ENCODE data around the gene TNFRSF25. TPM values are rescaled to one million over a fixed set of nuclear protein-coding genes. Genes with fewer than 3 reads are reported as not detected.
"Not testable (repeated sequence)": the region's sequence is repeated elsewhere in the genome, so short reads cannot be mapped to it uniquely, and the experiment has no call there.

Gene TNFRSF25
- total and polyA plus RNA-seq, 2 of the 8 experiments (the other 6 are each of a cell fraction or from before 2014, with no cell fraction given) = 10.7 to 19.5 TPM

- H3K23ac ChIP-seq (ENCODE audit: insufficient read length); H3K9ac ChIP-seq (replicated peaks in 1 of 4; ENCODE audit: extremely low read depth in 1 of 4, low read depth in 3 of 4, low read length in 3 of 4); H3K79me2 ChIP-seq (ENCODE audit: control insufficient read depth in 1 of 2, insufficient read depth in 2 of 2, low read length in 2 of 2); H3K4me2 ChIP-seq (ENCODE audit: insufficient read depth in 1 of 2, low read depth in 2 of 2, low read length in 2 of 2); H3K4me3 ChIP-seq (ENCODE audit: extremely low read depth in 1 of 4, insufficient read depth in 2 of 4, low read depth in 3 of 4, low read length in 4 of 4); H4K91ac ChIP-seq (replicated peaks; ENCODE audit: insufficient read length, low read length); H2BK5ac ChIP-seq (ENCODE audit: low read depth, low read length); H3K18ac ChIP-seq (ENCODE audit: extremely low read depth, low read length); H4K8ac ChIP-seq (ENCODE audit: extremely low read depth, insufficient read depth, low read length); DNase-seq (ENCODE audit: low read depth in 1 of 2, low spot score in 2 of 2); H4K5ac ChIP-seq (ENCODE audit: insufficient read length, low read depth, low read length); H2BK12ac ChIP-seq (ENCODE audit: low read depth, low read length); H3K14ac ChIP-seq (ENCODE audit: insufficient read length); H3K9me3 ChIP-seq (ENCODE audit: insufficient read depth in 2 of 2, low read depth in 1 of 2, low read length in 1 of 2); H3K27ac ChIP-seq (ENCODE audit: low read depth, low read length); H3K79me1 ChIP-seq (ENCODE audit: low read depth, low read length); FAIRE-seq; H4K20me1 ChIP-seq (replicated peaks in 1 of 2; ENCODE audit: control insufficient read depth in 1 of 2, insufficient read depth in 2 of 2, low read length in 2 of 2); H3K23me2 ChIP-seq (ENCODE audit: low read depth, low read length); H2AFZ ChIP-seq (ENCODE audit: low read length); H2AK5ac ChIP-seq (ENCODE audit: low read depth, low read length); H3K56ac ChIP-seq (replicated peaks; ENCODE audit: insufficient read length, low read depth, low read length); H3K36me3 ChIP-seq (ENCODE audit: control insufficient read depth in 2 of 4, insufficient read depth in 4 of 4, low read length in 3 of 4); H2BK20ac ChIP-seq (ENCODE audit: low read length); H2BK15ac ChIP-seq (ENCODE audit: low read length); H3K4ac ChIP-seq (replicated peaks; ENCODE audit: insufficient read length, low read depth, low read length); H2BK120ac ChIP-seq (replicated peaks; ENCODE audit: low read depth, low read length): not testable (repeated sequence)
- POLR2A ChIA-PET (ENCODE audit: partially characterized antibody) = interaction anchor here (0.6 to 4.4 kb wide), 7 partner anchors 11 to 197 kb away, joined by 3 to 15 read pairs (median 3); no protein-coding TSS in a partner anchor
- Histone ChIP-seq H3K4me1 (replicated peaks in 1 of 4; ENCODE audit: control insufficient read depth in 3 of 4, insufficient read depth in 4 of 4, low read length in 3 of 4) (peaks cover 3 to 11% (median 4%) of the 10 kb centered on the region in 4 experiments), H3K27me3 (replicated peaks in 1 of 4; ENCODE audit: control insufficient read depth in 3 of 4, extremely low read depth in 1 of 4, insufficient read depth in 3 of 4, low read length in 3 of 4) (peaks cover 0 to 20% (median 12%) of the 10 kb centered on the region in 4 experiments; a peak in 5 of 7 replicates)
- 0 out of 4 replicates have a peak, but pooled peaks of 1 of the 2 experiments have one; percentile 7 for TF ChIP-seq RAD21 (IDR thresholded peaks at IDR 0.05 in 1 of 2, conservative IDR thresholded peaks at IDR 0.05 in 1 of 2; ENCODE audit: low read depth in 2 of 2, low read length in 2 of 2)
- peak in 2 of 3 experiments; percentile 20 to 23; a peak in 2 of 4 replicates for TF ChIP-seq CTCF (IDR thresholded peaks at IDR 0.05; ENCODE audit: control extremely low read depth in 1 of 3, insufficient read depth in 1 of 3, low read depth in 1 of 3, low read length in 3 of 3)
- CTCF ChIA-PET (ENCODE audit: partially characterized antibody) = interaction anchor here (0.6 to 18.8 kb wide), 49 partner anchors 7 to 1578 kb away, joined by 3 to 321 read pairs (median 6); partner anchors contain the start of genes ESPN, HES2, PLEKHG5 and TNFRSF25
- WGBS, 2 experiments (ENCODE audit: extremely low coverage in 1 of 2, insufficient coverage in 1 of 2, insufficient read length in 1 of 2, insufficient replicate concordance in 2 of 2, low coverage in 1 of 2, low lambda C conversion rate in 2 of 2, missing lambda C conversion rate in 1 of 2) = 85% methylated on average over 21 of the region's 22 CpGs; no CpG with 5 or more reads in 1 of the 2 experiments
Measured at GRCh38 chr1:6437012-6437700, 28.8 kb downstream of the TNFRSF25 start.

Measured in H1 (cell line).